GM12878 (cell line): Measurements from ENCODE around the gene ADCY9. TPM values are rescaled to one million over a fixed set of nuclear protein-coding genes. Genes with fewer than 3 reads are reported as not detected.
"Not testable (repeated sequence)": the region's sequence is repeated elsewhere in the genome, so short reads cannot be mapped to it uniquely, and the experiment has no call there.

ENCODE experiments used
- ATAC-seq: fragments of 200-7000 bp; cut with Tn5 transposase; 3 replicates; pipeline ENCODE4 v1.9.1; 2020; ENCODE audit warnings: mild to moderate bottlenecking, moderate library complexity
- BruUV-seq: library from RNA; stranded (reverse); fragments of 400-500 nt; replicated peaks from 2 replicates; lab custom pipeline; 2021; lab: Mats Ljungman, UMichigan
- CTCF ChIA-PET: fragments of 300-600 bp; sonication (Branson Sonifier 250); formaldehyde crosslinking; extraction: SDS; loops from one replicate; lab custom pipeline; 2021; ENCODE audit warnings: inconsistent platforms; lab: Yijun Ruan, JAX
- POLR2A ChIA-PET: fragments of 350-600 bp; formaldehyde crosslinking; extraction: SDS; loops from one replicate; lab custom pipeline; 2021; ENCODE audit warnings: inconsistent platforms; lab: Charles Lee
- RAD21 ChIA-PET: fragments of 300-600 bp; sonication (Branson Sonifier 250); formaldehyde crosslinking; loops from one replicate; lab custom pipeline; 2023; ENCODE audit warnings: antibody characterized with exemption; ENCODE audit not compliant: unreplicated experiment; lab: Charles Lee
- SMC1A ChIA-PET: fragments of 300-600 bp; sonication (Branson Sonifier 250); formaldehyde crosslinking; loops from one replicate; lab custom pipeline; 2023; ENCODE audit not compliant: unreplicated experiment, uncharacterized antibody; lab: Charles Lee
- DNase-seq: peaks from one replicate; pipeline ENCODE4 v3.0.0-alpha.2; 2011; ENCODE audit warnings: low read depth, low spot score
- FAIRE-seq: peaks from 3 replicates; lab custom pipeline; 2011; peaks lifted over from hg19 to GRCh38; lab: Jason Lieb, UNC
- H2AFZ ChIP-seq: 2 replicates; pipeline ENCODE4 v1.6.0; 2011; ENCODE audit warnings: low read depth, low read length, control low read depth; ENCODE audit not compliant: control insufficient read depth
- H3K27ac ChIP-seq: 2 replicates; pipeline ENCODE4 v1.5.1; 2011; ENCODE audit warnings: control low read depth; ENCODE audit not compliant: control insufficient read depth, insufficient read depth
- H3K27me3 ChIP-seq, 2 experiments: replicated peaks in 1 of 2; 2 replicates each; pipeline versions ENCODE4 v1.6.0 to v1.6.1; 2011; ENCODE audit warnings: low read length in 1 of 2; ENCODE audit not compliant: control insufficient read depth in 2 of 2, insufficient read depth in 2 of 2
- H3K36me3 ChIP-seq, 2 experiments: 2 replicates each; pipeline ENCODE4 v1.5.1; 2011; ENCODE audit warnings: low read length in 1 of 2; ENCODE audit not compliant: control insufficient read depth in 2 of 2, insufficient read depth in 2 of 2
- H3K4me1 ChIP-seq: 2 replicates; pipeline ENCODE4 v1.6.1; 2011; ENCODE audit warnings: mild to moderate bottlenecking, low read length, moderate library complexity, mixed read lengths; ENCODE audit not compliant: control insufficient read depth, insufficient read depth
- H3K4me2 ChIP-seq: 2 replicates; pipeline ENCODE4 v1.6.0; 2011; ENCODE audit warnings: control low read depth; ENCODE audit not compliant: control insufficient read depth, insufficient read depth
- H3K4me3 ChIP-seq: fragments of 200-600 bp; sonication (generic); 2 replicates; pipeline ENCODE4 v1.5.1; 2016
- H3K79me2 ChIP-seq: 2 replicates; pipeline ENCODE4 v1.6.0; 2011; ENCODE audit warnings: low read length; ENCODE audit not compliant: control insufficient read depth, insufficient read depth
- H3K9ac ChIP-seq: 2 replicates; pipeline ENCODE4 v1.8.0; 2011; ENCODE audit warnings: low read length, control low read depth, mixed read lengths; ENCODE audit not compliant: control insufficient read depth, insufficient read depth
- H3K9me3 ChIP-seq: replicated peaks from 3 replicates; pipeline ENCODE4 v1.5.1; 2011; ENCODE audit warnings: mild to moderate bottlenecking, low read length; ENCODE audit not compliant: control insufficient read depth, insufficient read depth
- H4K20me1 ChIP-seq: 2 replicates; pipeline ENCODE4 v1.6.0; 2011; ENCODE audit not compliant: control insufficient read depth, insufficient read depth
- ZNF207 ChIP-seq: fragments of 450-650 bp; IDR thresholded peaks from 2 replicates; pipeline ENCODE4 v1.6.1; 2014; ENCODE audit warnings: antibody characterized with exemption, mild to moderate bottlenecking, borderline replicate concordance
- WGBS: methylation state at CpG from one replicate; pipeline ENCODE4 v1.1.6; 2016; ENCODE audit warnings: low lambda C conversion rate; ENCODE audit not compliant: insufficient replicate concordance, insufficient coverage; ENCODE audit errors: missing lambda C conversion rate; 5-methylcytosine and 5-hydroxymethylcytosine counted together
- in situ Hi-C: fragments of 300-500 bp; cut with MboI; formaldehyde crosslinking; loops from 9 replicates; pipeline ENCODE4 v1.14.3; 2018; ENCODE audit warnings: mixed read lengths
- intact Hi-C: fragments of 100-400 bp; cut with micrococcal nuclease; formaldehyde crosslinking; loops from one replicate; pipeline ENCODE4 v1.14.2; 2022; ENCODE audit not compliant: unreplicated experiment
- polyA plus RNA-seq, 11 experiments: library from polyadenylated mRNA; depleted of rRNA in 4 of 11; unstranded in 6 of 11; stranded (reverse) in 5 of 11; fragments of >200 nt; fragmentation: Nextera tagmentation in 4 of 11; fragmentation: Illumina TruSeq in 1 of 11; extraction: Ambion mirVana in 4 of 11; extraction: Trizol in 1 of 11; gene quantifications; 1 replicate in 1 of 11; 2 replicates in 10 of 11; pipeline versions ENCODE4 v1.2.1 to v1.2.3, GENCODE V29; 2011 to 2016; ENCODE audit warnings: inconsistent platforms in 2 of 11, missing spikeins in 2 of 11, low read depth in 1 of 11
- total RNA-seq, 4 experiments: library from RNA; depleted of rRNA in 3 of 4; stranded (reverse); fragments of >200 nt in 3 of 4; fragmentation: Illumina TruSeq in 1 of 4; extraction: Trizol in 1 of 4; gene quantifications; 2 replicates each; pipeline versions ENCODE4 v1.2.1 to v1.2.3, GENCODE V29; 2013 to 2021
- TF ChIP-seq, protein P1 (sequence below): fragments of 450-650 bp; formaldehyde crosslinking; IDR thresholded peaks from 2 replicates; pipeline ENCODE4 v1.4.0; 2022; ENCODE audit warnings: mild to moderate bottlenecking, moderate library complexity

Gene ADCY9
- total and polyA plus RNA-seq, 10 of the 15 experiments (the other 5 are each of a cell fraction or from before 2014, with no cell fraction given), result 0.09 to 0.41 (median 0.15) TPM; not detected in 3

DNA sequence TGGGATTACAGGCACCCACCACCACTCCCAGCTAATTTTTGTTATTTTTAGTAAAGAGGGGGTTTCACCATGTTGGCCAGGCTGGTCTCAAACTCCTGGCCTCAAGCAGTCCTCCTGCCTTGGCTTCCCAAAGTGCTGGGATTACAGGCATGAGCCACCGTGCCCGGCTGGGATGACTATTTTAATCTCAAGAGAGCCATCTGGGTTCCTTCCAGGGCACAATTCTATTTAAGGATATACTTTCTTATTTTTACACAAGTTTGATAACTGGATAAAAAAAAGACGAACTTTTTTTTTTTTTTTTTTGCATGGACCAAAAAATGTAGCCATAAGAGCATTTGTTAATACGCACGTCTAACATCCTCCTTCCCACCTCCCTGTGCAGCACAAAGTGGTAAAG is 164.9 kb downstream of the ADCY9 start:
- H3K27me3 ChIP-seq, H4K20me1 ChIP-seq, H3K4me1 ChIP-seq, BruUV-seq, H3K79me2 ChIP-seq, POLR2A ChIA-PET, H3K4me3 ChIP-seq, FAIRE-seq, H3K4me2 ChIP-seq, H3K9ac ChIP-seq, DNase-seq, ATAC-seq, CTCF ChIA-PET, intact Hi-C loops, H3K9me3 ChIP-seq, RAD21 ChIA-PET, H3K27ac ChIP-seq, in situ Hi-C loops, H3K36me3 ChIP-seq, H2AFZ ChIP-seq: not testable (repeated sequence)
- 62% methylated on average over 5 of the region's 5 CpGs for WGBS
- SMC1A ChIA-PET, result interaction anchor here (1.3 kb wide), 1 partner anchor 13 kb away, joined by 4 read pairs; no protein-coding TSS in a partner anchor

DNA sequence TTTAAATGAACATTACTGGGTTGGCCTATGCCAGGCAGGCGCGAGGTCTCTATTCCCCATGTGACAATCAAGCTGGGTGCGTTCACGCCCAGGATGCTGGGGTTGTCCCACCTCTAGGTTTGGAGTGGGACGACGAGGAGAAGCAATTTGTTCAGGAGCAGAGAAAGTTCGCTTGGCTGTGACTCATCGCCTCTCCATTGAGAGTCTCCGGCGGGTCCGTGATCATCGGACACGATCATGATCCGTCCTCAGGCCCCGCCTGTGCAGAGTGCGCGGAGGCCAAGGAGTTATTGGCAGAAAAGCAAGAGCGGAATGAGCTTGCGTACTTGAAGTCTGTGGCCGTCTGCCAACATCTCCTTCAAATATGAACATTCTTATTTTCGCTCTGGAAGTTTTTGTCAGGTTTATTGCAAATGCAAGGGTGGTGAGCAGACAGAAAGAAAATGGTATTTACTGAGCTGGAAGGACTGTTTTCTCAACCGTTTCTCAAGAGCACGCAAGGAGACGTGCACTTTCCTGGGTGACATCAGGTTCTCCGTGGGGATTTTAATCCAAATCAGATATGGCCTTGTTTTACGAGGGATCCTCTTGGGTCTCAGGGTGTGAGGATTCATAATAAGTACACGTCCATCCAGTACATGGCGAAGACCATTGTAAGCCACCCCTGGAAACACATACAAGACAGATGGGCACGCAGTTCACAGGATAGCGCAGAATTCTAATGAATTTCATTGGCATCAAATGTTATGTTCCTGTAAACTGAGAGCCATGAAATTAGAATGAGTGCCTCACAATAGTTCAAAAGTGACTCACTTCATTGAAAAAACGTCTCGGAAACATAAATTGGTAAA is 165.7 kb downstream of the ADCY9 start:
- ChIA-PET SMC1A (no interaction called here), POLR2A (interaction anchor here (0.6 to 0.7 kb wide), 2 partner anchors 283 to 437 kb away, joined by 3 to 7 read pairs; no protein-coding TSS in a partner anchor), CTCF (no interaction called here), RAD21 (no interaction called here)
- Histone ChIP-seq H3K4me2 (no peak overlapping the region), H3K4me3 (no peak overlapping the region), H3K9me3 (no peaks in the 10 kb centered on the region), H2AFZ (no peak overlapping the region), H3K9ac (no peak overlapping the region), H4K20me1 (no peaks in the 10 kb centered on the region), H3K27me3 (no peaks in the 10 kb centered on the region), H3K4me1 (no peaks in the 10 kb centered on the region), H3K79me2 (no peaks in the 10 kb centered on the region), H3K27ac (no peak overlapping the region), H3K36me3 (no peaks in the 10 kb centered on the region)
- WGBS, result 70% methylated on average over 32 of the region's 32 CpGs
- TF ChIP-seq, protein P1, sequence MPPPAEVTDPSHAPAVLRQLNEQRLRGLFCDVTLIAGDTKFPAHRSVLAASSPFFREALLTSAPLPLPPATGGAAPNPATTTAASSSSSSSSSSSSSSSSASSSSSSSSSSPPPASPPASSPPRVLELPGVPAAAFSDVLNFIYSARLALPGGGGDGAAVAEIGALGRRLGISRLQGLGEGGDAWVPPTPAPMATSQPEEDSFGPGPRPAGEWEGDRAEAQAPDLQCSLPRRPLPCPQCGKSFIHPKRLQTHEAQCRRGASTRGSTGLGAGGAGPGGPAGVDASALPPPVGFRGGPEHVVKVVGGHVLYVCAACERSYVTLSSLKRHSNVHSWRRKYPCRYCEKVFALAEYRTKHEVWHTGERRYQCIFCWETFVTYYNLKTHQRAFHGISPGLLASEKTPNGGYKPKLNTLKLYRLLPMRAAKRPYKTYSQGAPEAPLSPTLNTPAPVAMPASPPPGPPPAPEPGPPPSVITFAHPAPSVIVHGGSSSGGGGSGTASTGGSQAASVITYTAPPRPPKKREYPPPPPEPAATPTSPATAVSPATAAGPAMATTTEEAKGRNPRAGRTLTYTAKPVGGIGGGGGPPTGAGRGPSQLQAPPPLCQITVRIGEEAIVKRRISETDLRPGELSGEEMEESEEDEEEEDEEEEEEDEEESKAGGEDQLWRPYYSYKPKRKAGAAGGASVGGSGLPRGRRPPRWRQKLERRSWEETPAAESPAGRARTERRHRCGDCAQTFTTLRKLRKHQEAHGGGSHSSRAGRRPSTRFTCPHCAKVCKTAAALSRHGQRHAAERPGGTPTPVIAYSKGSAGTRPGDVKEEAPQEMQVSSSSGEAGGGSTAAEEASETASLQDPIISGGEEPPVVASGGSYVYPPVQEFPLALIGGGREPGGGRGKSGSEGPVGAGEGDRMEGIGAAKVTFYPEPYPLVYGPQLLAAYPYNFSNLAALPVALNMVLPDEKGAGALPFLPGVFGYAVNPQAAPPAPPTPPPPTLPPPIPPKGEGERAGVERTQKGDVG (CRISPR knock-in tag), result no peak
- no peak for TF ChIP-seq ZNF207
- BruUV-seq, result no TSS peak
- FAIRE-seq (no peak), DNase-seq (no peak), ATAC-seq (no peak)
- intact Hi-C loops, result no loop called here
- in situ Hi-C loops, result no loop called here
